ENCODE results near the gene RNF112.
A peak's percentile ranks its signal among the peaks of the same experiment; 100 is the strongest.

RNF112 gene, protein sequence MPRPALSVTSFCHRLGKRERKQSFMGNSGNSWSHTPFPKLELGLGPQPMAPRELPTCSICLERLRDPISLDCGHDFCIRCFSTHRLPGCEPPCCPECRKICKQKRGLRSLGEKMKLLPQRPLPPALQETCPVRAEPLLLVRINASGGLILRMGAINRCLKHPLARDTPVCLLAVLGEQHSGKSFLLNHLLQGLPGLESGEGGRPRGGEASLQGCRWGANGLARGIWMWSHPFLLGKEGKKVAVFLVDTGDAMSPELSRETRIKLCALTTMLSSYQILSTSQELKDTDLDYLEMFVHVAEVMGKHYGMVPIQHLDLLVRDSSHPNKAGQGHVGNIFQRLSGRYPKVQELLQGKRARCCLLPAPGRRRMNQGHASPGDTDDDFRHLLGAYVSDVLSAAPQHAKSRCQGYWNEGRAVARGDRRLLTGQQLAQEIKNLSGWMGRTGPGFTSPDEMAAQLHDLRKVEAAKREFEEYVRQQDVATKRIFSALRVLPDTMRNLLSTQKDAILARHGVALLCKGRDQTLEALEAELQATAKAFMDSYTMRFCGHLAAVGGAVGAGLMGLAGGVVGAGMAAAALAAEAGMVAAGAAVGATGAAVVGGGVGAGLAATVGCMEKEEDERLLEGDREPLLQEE
- total RNA-seq: 0.04 to 0.42 reads per million in 2 experiments

DNA sequence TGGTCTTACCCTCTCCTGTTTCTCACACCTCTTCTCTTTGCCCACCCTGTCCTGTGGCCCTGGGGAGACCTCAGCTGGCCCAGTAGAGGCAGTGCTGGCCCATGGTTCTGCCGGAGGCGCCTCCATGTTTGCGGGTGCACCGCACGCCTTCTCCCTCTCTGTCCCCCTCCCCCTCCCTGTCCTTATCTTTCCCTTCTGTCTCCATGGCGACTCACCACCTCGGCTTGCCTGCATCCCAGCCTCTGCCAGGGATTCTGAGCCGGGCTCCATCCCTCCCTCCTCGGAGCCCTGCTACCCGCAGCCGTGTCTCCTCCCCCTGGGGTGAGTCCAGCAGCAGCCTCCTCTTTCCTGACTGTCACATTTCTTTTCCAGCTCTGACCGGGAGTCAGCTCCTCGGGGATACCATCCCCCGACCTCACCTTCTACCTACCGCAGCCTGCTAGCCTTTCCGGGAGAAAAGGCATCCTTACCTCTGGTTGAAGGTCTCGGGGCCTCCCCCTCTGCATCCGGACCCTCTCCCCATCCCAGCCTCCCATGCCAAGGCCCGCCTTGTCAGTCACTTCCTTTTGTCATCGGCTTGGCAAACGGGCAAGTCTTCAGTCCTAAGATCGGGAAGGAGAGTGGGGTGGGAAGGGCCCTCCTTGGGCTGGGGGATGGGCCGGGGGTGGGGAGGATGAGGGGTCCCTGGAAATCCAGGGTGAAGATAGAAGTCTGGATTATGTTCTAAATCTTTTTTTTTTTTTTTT, at the start of gene RNF112:
Gene RNF112 (plus strand): TSS at position 358 of the 746 bp plus-strand sequence. CDS start 177 bp downstream, at position 535.
- no peak for DNase-seq (ENCODE audit: low read depth)

DNA sequence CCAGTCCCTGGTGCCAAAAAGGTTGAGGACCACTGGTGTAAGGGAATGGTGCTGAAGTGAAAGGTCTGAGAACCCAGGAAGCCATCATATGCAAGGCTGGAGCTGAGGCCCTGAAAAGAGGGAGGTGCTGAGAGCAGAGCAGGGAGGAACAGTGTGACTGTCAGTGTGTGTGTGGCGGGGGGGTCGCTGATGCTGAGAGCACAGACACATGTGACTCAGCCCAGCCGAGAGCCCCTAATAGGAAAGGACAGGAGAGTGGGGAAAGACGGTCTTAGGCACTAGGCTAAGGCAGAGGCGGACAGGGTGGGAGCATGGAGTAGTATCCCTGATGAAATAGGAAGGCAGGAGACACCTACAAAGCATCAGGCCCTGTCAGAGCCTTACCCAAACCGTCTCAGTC, 49.7 kb upstream of the RNF112 start:
- DNase-seq (ENCODE audit: low read depth): no peak

DNA sequence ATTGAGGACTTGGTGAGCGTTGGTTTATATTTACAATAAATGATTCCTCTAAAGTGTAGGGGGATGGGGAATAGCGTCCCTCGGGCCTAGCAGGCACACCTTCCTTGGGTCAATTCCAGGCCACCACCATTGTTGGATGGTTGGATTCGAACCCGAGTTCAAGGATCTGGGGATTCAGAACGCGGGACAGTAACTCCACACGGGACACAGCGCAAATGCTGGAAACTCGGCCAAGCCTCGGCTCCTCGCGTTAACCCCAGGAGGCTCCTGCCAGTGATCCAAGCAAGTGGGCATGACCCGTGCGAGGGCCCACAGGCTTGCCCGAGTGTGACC, 49.1 kb upstream of the RNF112 start:
- DNase-seq (ENCODE audit: low read depth): no peak

DNA sequence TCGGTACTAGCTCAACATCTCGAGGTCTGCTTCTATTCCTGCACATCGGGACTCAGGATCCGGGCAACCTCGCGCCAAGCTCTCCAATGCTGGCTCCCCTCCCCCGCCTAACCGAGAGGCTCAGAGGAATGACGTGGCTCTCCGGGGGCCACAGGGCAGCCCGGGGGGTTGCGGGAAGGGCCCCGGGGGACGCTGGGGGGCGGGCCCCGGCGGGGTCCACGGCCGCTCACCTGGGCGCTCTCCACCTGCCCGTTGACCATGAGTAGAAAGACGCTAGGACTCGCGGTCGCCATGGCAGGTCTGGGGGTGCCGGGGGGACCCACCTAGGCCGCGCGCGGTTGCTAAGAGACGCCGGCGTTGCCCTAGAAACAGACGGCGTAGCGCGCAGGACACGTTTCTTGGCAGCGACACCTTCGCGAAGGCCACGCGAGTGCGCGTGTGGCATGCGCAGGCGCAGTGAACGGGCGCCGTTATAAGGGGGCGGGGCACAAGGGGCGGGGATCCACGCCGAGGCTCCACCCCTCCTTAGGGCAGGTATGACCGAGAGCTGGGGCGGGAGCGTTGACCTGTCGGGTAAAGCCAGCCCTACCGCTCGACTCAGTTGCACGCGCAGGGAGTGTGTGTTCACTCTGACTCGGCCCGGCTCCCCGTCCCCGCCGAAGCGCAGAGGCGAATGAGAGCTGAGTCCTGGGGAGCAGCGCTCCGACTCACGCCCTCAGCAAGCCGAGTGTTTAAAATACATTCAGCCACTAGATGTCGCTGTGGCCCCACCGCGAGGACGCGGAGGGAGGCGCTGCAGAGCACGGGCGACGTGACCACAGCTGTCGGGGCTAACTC, 48.5 kb upstream of the RNF112 start, which contains the start of gene B9D1:
Gene B9D1 (minus strand): TSS at position 447 of the 837 bp plus-strand sequence. CDS start 154 bp downstream, at position 293.
- DNase-seq (ENCODE audit: low read depth): peak; percentile 92

DNA sequence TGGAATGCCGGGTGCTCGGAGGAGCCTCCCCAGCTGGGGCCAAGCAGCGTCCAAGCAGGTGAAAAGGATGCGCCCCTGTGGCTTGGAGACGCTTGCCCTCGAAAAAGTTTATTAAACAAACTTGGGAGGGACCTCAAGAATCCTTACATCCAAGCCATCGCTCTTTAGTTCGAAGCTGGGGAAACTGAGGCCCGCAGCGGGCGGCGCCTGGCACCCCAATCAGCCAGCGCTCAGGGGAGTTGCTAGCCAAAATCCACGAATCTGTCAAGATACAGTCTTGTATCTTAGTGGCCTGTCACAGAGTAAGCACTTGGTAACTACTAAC, 48.0 kb upstream of the RNF112 start:
- DNase-seq (ENCODE audit: low read depth): no peak

DNA sequence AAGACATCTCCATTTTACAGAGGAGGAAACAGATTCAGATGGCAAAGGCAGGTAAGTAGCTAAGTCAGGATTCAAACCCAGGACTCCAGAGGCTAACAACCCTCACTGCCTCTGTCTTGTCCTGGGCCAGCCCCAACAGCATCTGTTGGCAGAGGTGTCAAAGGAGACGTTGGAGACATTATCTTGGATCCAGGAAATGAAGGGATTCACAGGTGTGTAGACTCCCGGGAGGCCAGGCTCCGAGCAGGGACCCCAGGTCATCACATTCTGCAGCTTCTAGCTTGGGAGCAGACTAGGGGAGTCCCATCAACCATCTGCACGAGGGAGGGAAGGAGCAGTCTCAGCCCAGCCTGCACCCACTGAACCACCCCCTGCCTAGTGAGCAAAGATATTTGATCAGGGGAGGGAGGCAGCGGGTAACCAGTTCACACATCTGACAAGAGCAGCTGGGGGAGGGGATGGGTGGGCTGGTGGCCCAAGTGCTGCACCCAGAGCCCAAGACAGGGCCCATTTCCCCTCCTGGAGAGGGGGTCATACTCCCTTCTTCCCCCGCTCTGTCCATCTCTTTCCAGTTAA, 47.5 kb upstream of the RNF112 start:
- no peak for DNase-seq (ENCODE audit: low read depth)

DNA sequence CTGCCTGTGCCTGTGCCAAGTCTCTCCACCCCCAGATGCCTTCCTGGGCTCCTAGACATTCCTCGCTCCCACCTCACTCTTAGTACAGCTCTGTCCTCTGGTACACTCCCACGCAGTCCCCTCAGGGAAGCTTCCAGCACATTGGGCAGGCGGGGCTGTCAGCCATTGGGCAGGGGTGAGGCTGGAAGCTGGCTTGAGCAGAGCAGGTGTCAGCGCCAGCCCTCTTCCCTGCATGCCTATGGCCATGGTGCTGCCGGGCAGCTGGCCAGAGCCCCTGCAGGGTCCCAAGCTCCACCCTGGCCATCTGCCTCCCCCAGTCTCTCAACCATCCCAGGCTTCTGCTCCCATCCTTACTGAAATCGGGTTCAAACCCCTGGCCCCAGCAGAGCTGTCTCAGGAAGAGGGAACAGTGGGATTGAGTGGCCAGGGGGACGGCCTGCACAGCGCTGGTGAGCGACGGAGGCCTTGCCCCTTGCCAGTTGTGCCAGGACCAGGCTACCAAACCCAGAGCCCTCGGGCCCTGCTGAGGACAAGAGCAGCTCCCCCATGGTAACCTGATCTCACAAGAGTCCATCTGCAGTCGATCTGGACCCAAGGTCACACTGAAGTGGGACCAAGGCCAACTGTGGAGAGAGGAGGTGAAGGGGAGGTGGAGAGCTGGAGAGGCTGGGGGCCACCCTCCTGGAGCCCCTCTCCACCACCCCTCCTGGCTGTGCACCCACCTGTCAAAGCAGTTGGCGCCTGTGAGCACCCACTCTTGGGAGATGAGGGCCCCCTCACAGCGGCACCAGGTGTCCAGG, 46.1 kb upstream of the RNF112 start:
- no peak for DNase-seq (ENCODE audit: low read depth)

DNA sequence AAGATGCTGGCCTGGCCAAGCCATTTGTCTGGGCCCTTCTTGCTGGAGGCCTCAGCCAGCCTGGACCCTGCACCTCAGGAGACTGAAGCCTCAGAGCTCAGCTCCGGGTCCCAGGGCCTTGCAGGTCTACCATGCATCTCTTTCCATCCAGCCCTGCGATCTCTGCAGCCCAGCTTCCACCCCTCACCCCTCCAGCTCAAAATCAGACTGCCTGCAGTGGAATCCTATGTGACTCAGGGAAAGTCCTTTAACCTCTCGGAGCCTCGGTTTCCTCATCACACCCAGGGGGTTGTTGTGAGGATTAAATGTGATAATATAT, 45.6 kb upstream of the RNF112 start:
- DNase-seq (ENCODE audit: low read depth): no peak

DNA sequence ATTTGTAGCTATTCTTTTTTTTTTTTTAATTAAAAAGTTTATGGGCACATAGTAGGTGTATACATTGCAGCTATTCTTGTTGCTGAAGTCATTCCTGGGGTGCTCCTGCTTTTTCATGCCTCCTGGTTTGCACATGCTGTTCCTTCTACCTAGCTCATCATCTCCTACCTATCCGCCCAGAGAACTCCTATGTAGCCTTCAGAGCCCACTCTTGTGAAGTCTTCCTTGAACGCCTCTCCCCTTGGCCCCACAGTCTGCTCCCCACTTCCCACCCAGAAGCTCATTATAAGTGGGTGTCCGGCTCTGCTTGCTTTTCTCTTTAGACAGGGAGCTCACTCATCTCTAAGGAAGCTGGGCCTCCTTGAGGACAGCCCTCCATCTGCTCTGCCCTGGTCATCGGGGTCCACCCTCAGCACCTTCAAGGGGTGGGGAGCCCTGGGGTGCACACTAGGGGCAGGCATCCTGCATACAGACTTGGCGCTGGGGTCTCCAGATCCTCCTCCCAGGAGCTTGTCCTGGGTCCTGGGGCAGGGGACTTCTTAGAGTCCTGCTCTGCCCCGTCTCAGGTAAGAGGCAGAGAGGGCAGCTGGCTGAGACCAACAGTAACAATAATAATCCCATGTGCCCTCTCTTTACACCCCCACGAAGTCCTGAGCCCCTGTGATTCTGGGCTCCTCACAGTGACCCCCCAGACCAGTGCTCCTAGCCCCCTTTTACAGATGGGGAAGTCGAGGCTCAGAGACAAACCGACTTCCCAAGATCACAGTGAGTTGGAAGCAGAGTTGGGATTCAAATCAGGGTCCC, 45.0 kb upstream of the RNF112 start:
- no peak for DNase-seq (ENCODE audit: low read depth)

DNA sequence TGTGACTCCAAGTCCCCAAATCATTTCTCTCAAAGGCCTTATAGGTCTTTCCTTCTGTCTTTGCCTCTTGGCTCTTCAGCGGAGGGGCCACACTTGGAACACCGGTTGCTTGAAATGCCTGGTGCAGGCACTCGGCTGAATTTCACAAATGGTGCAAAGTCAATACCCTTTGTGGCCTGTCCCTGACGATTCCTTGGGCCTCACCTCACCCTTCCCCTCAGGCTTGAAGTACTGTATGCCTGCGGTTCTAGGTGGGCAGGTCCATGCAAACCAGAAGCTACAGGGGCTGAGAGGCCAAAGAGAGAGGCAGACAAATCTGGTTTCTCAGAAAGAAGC, 44.4 kb upstream of the RNF112 start:
- no peak for DNase-seq (ENCODE audit: low read depth)

DNA sequence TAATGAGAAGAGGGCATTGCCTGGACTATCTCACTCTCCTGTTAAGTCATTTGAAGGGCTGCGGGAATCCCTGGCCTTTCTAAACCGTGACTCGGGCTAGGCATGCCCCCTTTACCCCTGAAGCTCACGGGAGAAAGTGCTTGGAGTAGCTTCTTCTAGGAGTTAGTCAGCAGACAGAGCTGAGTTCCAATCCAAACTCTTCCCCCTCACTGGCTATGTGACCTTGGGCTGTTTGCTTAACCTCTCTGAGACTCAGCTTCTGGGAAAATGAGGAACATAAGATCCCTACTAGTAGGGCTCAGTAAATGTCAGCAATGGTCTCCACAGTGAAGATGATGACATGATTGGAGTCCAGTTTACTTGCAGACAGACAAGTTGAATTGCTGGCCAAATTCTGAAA, 42.8 kb upstream of the RNF112 start:
- no peak for DNase-seq (ENCODE audit: low read depth)

DNA sequence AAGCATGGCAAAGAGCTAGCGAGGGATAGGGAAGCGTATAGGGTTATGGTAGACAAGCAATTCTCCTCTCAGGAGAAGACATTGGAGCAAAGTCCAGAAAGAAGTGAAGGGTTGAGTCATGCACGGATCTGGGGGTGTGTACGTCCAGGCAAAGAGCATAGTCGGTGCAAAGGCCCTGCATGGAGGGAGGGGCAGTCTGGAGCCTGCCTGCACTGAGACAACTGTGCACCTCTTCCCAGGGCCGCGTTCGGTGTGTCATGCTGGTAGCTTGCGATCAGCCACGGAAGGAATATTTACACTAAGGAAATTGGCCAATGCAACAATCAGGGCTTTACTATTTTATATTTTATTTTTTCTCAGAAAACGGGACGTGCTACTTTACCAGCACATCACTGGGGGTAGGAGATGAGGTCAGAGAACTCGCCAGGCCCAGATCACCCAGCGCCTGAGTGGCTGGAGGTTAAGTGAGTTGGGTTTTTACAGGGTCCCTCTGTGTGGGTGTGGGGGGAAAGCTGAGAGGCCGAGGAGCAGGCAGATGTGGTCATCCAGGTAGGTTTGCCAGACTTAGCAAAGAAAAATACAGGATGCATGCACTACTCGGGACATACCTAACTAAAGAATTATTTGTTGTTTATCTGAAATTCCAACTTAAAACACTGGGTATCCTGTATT, 41.8 kb upstream of the RNF112 start:
- DNase-seq (ENCODE audit: low read depth): no peak

DNA sequence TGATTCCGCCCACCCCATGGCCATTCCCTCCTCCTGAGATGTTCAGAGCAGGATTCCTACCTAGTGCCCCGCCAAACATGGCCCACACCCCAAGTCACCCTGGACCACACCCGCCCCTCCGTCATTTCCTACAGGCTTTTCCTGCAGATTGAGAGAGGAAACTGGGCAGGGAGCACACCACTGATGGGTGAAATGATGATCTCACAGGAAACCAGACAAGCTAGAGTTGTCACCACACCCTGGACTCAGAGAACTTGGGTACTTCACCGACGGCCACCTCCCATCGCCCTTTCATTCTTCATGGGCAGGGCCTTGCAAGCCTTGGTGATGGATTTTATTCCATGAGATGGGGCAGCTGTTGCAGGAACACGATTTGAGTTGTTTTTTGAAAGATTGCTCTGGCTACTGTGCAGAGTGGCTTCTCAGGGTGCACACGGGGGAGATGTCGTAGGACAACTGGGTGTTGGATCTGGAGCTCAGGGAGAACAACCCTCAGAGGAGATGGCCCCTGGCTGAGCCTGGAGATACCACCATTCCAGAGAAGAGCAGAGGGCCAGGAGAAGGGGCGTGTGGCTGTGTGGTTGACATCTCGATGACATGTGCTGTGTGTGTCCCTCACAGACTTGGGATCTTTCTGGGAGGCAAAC, 41.1 kb upstream of the RNF112 start:
- no peak for DNase-seq (ENCODE audit: low read depth)

DNA sequence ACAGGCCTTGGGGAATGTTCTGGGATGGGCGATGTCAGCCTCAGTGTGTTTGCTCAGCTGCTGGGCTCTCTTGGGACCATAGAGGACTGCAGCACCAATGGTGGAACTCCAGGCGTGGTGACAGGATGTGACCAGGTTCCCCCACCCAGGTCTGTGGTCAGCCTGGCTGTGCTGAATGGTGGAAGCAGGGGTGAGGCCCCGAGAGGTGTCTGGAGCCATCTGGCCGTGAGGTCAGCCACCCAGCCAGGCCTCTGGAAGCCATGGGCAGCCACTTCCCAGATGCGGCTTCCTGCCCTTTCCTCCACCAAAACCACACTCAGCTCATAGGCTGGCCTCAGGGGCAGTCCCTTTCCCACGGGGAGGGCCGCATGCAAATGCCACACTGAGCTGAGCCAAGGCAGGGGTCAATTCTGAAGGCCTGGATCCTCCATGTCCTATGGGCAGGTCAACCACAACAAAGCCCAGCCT, 40.5 kb upstream of the RNF112 start:
- no peak for DNase-seq (ENCODE audit: low read depth)

DNA sequence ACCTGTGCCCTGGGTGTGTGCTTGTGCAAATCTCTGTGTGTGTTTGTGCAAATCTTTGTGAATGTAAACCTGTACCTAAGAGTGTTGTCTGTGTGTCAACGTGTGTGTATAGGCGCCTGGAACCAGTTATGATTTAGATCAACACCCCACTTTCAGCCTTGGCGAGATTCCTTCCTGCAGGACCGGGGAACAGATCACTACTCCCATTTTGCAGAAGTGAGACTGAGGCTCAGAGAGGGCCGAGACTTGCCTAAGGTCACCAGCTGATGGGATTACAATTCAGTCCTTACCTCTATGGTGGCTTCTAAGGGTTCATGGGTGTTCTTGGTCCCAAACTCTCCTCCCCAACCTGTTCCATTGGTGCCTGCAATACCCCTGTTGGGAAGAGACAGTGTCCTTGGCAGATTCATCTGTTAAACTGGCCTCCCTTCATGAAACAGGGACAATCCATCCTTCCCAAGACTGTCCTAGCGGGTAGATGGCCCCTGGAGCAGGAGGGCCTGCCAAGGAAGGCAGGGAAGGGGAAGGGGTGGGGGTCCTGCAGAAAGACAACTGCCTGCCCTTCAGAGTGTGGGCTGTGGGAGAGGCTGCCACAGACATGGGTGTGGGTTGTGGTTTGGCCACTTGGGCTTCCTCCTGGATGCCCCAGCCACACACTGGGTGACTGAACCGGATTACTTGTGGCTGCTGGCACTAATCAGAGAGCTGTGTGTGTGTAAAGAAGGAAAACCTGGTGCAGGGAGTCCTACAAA, 39.6 kb upstream of the RNF112 start:
- no peak for DNase-seq (ENCODE audit: low read depth)

DNA sequence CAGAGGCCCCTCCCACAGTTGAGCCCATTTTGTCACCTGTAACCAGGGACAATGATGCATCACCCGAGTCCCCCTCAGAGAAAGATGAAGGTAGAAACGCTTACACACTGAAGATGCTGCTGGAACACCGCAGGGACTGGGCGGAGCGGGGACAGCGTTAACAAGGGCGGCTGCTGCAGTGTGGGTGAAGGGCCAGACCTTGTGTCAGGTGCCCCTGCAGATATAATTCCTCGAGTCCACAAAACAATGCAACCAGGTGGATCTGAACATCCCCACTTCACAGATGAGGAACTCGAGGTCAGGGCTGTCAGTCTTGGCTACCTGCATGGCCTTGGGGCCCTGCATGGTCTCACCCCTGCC, 39.0 kb upstream of the RNF112 start:
- no peak for DNase-seq (ENCODE audit: low read depth)

DNA sequence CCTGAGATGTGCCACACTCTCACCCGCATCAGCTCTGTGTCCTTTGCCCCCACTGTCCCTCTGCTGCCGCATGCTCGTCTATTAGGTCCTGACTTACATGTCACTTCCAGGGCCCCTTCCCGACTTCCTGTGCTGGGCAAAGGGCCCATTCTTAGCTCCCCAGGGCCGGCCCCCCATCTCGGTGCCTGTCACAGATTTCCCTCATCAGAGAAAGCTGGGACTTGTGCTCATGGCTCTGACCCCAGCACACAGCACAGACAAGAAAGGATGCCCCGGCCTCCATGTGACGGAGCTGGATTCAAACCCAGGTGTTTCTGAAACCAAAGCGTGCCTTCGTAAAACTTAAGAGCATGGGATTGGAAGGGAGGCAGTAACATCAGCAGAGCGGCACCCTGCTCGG, 38.6 kb upstream of the RNF112 start:
- no peak for DNase-seq (ENCODE audit: low read depth)

DNA sequence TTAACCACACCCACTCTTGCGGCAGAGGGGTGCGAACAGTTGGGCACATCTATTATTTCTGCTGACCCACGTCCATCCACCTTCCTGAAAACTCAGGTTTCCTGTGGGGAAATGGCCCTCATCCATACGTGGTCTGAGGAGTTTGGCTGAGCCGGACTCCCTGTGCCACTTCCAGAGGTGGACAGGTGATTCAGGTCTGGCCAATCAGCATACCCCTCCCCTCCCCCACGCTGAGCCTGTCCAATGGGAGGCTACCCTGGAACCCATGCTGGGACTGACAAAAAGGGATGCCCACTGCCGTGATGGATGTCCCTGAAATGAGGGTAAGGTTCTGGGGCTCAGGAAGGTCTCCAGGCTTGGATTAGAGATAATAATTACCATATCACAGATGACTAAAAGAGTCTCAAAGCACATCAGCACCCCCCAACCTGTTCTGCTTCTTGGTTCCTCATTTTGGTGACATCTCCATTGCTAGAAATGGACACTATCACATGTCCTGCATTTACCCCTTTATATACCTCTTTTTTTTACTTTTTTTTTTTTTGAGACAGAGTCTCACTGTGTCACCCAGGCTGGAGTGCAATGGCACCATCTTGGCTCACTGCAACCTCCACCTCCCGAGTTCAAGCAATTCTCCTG, 38.0 kb upstream of the RNF112 start:
- DNase-seq (ENCODE audit: low read depth): no peak

Data from T follicular helper cell (primary cell).